GM18858 (cell line): Measurements from ENCODE around the gene HIP1R.
"Not testable (repeated sequence)": the region's sequence is repeated elsewhere in the genome, so short reads cannot be mapped to it uniquely, and the experiment has no call there.

Source experiments
- ATAC-seq: cut with Tn5 transposase; IDR thresholded peaks from one replicate; pipeline ENCODE4 v1.9.1; 2021; ENCODE audit not compliant: unreplicated experiment

The HIP1R gene

DNA sequence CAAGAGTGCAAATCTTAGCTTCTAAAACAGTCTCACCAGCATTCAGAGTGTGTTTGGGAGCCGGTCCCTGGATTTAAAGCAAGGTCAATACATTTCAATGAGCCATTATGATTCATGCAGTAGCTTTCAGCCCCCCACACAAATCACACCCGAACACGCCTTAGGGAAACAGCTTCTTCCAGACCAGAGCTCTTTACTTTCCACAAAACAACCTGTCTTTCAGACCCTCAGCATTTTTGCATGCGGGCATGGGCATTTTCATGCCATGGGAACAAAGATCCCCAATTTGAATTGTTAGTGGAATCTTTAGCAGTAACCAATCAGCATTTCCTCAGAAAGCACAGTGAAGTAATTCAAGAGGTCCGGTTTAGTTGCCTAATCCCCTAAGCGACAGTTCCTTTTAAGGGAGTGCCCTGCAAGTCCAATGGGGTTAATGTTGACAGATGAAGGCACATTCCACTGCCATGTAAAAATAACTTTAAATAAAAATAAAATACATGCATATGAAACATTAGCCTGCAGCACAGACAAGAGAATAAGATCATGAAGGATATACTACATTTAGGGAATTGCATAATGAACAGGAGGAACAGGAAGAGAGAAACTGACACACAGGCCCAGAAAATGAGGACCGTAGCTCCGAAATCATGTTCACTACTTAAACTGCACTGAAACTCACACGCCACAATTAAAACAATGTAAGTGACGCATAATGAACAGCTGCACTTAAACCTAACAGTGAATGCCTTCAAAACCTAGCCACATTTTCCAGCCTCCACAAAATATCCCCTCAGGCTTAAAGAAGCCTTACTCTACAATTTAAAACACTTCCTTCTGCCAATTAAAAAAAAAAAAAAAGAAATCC, 56.6 kb downstream of the HIP1R start:
- no peak for ATAC-seq

DNA sequence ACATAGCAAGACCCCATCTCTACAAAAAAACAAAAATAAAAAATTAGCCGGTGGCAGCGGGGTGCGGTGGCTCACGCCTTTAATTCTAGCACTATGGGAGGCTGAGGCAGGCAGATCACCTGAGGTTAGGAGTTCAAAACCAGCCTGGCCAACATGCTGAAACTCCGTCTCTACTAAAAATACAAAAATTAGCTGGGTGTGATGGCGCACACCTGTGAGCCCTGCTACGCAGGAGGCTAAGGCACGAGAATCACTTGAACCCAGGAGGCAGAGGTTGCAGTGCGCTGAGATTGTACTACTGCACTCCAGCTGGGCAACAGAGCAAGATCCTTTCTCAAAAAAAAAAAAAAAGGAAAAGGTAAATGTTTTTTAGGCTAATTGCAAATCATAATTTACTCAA, 57.5 kb downstream of the HIP1R start:
- not testable (repeated sequence) for ATAC-seq

DNA sequence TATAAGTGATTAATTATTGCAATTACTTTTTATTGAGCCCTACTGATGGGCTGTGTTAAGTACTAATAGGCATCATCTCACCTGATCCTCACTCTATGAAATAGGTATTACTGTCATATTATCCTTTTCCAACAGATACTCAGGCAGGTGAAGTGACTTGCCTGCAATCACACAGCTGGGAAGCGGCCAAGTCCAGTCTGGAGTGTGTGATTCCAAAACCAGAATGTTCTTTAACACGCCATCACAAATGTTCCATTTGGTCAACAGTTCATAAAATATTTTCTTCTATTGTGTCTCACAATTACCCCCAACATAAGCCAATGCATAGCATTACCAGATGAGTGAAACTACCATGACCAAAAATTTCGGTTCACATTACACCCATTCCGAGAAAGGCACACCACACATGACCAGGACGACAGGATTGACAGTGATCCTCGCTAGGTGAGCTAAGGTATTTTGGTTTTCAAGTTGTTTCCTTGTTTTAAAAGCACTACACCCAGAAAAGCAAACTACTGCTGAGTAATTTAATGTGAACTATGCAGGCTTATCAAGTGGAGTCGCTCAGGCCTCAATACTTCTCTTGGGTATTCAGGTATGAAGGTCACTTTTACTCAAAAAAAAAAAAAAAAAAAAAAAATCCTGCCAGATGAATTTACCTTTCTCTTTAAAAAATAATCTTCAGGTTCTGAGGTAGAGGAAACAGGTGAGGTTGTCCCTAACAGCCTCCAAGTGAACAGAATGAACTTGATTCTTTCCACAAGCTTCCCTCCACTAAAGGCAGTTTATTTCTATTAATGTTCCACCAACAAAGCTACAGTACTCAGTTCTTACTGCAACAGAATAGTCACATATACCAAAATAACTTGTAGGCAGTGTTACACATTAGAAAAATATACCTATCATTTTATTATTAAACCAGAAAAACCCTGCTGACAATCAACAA, 58.2 kb downstream of the HIP1R start:
- no peak for ATAC-seq

DNA sequence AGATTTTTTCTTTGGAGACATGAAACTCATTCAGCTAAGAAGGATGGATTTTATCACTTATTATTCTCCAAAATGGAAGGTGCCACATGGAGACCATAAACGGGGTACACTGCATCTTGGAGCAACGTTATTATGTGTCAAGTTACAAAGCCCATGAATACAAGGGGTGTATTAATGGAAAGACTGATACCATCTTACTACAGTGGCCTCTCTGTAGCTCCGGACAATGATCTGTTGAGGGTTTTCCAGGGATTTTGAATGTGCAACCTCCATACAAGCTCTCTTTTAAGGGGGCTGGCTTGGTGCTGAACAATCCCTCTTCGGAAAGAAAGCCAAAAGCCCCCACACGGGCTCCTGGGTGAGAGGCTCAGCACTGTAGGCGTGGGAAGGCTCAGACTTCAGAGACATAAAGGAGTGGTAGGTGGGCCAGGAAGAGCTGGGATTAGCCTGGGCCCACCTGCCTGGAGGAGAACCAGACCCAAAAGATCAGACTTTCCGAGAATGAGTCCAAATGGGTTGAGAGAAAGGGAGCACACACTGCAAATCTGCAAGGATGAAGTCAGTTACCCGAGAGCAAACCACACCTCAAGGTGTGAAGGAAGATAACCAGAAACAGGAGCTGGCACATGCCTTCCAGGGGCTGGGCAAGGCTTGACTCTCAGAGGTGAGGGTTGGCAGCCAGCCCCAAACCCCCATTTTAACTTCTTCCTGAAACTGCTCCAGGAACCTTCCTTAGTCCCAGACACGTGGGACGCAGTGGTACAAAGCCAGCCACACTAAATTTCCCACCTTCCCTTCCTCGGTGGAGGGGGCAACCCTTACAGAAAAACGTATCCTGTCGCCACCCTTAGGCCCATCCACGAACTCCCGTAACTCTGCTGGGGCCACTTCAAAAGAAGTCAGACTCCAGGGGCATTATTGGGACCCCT, 59.2 kb downstream of the HIP1R start:
- no peak for ATAC-seq

DNA sequence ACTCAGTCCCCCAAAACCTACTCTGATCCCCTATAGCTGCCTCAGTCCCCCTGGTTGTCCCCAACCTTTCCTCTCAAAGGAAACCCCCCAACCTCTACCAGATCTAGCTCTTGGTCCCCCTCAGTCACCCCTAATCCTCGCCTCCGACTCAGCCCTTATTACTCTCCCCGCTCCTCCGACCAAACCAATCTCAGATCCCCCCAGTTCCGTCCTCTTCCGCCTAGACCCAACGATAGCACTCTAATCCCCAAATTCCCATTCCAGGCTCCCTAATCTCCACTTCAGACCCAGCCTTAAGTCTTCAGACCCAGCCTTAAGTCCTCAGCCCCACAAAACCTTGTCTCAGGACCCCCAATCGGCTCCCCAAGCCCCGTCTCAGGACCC, 60.1 kb downstream of the HIP1R start:
- no peak for ATAC-seq

DNA sequence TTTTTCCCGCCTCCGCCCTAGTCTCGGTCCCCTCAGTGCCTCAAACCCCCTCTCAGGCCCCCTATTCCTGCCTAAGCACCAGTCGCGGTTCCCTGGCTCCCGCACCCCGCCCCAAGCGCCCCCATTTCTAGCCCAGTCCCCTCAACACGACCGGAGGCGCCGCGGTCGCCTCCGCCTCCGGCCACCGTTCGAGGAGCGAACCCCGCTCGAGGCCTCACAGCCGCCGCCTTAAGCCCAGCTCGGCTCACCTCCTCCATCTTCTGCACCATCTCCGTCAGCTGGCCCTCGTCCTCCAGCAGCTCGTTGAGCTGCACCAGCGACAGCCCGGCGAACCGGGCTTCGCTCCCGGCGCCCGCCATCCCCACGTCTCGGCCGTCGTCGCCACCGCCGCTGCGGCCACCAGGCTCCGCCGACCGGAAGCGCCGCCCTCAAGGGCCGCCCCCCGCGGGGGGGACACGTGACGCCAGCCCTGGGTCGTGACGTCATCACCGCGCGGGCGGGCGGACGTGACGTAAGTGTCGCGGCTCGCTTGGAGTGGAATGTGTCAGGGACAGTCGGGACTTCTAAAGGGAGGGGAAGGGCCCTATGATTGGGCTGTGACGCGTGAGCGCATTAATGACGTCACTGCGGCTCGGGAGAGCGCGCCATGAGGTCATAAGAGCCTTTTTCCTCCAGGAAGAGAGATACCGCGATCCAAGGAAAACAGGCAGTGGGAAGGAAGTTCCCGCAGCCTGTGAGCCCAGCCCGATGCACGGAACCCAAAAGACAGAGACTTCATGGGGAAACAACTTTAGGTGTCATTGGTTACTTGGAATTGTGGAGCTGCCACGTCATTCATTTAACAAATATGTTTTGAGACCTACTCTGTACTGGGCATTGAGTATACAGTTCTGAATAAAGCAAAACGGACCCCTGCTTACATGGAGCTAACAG, 60.7 kb downstream of the HIP1R start, which contains the start of gene VPS37B:
Gene VPS37B (minus strand): TSS at position 421 of the 933 bp plus-strand sequence. CDS start 62 bp downstream, at position 359.
- ATAC-seq: no peak

DNA sequence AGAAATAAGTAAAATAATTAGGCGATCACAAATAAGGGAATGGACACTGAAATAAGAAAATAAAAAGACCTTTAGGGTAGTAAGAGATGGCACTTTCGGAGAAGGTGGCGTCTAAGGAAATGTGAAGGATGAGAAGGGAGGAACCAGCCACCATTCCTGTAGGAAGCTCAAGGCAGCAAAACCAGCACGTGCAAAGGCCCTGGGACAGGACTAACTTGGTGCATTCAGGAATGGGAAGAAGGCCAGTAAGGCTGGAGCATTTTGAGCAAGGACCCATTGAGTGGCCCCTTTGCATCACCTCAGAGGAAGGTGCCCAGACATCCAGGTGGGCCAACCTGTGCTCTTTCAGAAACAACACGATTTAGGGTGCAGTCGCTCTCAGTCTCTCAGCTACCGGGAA, 61.4 kb downstream of the HIP1R start:
- ATAC-seq: no peak

DNA sequence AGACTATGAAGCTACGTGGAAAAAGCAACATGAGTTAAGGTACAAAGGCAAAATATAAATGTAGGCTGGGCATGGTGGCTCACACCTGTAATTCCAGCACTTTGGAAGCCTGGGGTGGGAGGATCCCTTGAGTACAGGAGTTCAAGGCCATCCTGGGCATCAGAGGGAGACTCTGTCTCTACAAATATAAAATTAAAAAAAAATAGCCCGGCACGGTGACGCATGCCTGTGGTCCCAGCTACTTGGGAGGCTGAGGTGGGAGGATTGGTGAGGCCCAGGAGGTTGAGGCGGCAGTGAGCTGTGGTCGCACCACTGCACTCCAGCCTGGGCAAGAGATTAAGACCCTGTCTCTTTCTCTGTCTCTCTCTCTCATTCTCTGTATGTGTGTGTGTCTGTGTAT, 64.6 kb downstream of the HIP1R start:
- no peak for ATAC-seq

DNA sequence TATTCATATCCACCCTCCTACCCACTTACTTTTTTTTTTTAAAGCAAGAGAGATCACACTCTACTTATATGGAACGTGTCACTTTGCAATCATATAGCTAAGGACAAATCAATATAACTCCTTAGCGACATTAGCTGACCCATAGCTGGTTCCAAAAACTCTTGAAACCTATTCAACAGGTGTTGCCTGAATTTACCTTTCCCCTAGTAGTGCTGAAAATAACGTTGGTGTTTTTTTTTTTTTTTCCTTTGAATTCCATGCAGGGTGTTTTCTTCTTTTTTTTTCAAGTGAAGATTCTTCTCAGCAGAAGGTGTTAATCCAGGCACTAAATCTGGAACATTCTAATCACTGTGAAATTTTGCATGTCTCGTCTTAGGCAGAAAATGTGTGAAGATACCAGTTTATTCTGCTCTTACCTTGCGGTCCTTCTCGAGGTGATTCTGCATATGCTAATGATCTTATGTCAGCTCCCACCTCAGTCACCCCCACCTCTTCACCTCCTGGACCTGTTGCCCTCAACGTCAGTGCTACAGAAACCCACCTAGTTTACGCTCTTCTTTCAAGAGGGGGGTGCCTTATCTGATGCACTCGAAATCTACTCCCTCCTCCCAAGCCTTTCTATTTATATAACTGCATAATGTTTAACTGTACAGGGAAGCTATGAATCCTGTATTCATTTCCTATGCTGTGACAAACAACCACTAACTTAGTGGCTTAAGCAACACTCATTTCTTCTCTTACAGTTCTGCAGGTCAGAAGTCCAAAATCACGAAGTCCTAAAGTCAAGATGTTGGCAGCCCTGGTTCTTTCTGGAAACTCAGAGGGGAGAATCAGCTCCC, 67.8 kb downstream of the HIP1R start:
- no peak for ATAC-seq

DNA sequence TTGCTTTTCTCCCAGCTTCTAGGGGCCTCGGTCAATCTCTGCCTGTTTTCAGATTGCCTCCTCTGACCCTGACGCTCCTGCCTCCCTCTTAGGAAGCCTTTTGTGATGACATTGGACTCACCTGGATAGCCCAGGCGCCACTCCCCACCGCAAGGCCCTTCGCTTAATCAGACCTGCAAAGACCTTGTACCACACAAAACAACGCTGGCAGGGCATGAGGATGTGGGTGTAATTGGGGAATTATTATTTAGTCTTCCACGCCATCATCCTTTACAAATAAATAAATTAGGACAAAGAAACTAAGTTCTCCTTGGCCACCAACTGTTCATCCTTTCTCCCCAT, 68.4 kb downstream of the HIP1R start:
- ATAC-seq: no peak

DNA sequence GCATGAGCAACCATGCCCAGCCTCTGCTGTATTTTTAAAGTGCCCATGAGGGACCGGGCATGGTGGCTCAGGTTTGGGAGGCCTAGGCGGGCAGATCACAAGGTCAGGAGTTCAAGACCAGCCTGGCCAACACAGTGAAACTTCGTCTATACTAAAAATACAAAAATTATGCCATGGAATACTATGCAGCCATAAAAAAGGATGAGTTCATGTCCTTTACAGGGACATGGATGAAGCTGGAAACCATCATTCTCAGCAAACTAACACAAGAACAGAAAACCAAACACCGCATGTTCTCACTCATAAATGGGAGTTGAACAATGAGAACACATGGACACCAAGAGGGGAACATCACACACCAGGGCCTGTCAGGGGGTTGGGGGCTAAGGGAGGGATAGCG, 70.0 kb downstream of the HIP1R start:
- ATAC-seq: not testable (repeated sequence)

DNA sequence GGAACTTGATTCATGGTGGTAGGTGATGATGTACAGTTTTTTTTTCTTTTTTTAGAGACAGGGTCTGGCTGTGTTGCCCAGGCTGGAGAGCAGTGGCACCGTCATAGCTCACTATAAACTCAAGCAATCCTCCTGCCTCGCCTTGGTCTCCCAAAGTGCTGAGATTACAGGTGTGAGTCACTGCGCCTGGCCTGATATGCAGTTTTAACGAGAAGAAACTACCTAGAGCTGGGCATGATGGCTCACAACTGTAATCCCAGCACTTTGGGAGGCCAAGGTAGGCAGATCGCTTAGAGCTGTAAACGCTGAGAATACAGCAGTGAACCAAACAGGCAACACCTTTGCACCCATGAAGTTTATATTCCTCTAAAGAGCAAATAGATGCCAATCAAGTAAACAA, 73.7 kb downstream of the HIP1R start:
- no peak for ATAC-seq

DNA sequence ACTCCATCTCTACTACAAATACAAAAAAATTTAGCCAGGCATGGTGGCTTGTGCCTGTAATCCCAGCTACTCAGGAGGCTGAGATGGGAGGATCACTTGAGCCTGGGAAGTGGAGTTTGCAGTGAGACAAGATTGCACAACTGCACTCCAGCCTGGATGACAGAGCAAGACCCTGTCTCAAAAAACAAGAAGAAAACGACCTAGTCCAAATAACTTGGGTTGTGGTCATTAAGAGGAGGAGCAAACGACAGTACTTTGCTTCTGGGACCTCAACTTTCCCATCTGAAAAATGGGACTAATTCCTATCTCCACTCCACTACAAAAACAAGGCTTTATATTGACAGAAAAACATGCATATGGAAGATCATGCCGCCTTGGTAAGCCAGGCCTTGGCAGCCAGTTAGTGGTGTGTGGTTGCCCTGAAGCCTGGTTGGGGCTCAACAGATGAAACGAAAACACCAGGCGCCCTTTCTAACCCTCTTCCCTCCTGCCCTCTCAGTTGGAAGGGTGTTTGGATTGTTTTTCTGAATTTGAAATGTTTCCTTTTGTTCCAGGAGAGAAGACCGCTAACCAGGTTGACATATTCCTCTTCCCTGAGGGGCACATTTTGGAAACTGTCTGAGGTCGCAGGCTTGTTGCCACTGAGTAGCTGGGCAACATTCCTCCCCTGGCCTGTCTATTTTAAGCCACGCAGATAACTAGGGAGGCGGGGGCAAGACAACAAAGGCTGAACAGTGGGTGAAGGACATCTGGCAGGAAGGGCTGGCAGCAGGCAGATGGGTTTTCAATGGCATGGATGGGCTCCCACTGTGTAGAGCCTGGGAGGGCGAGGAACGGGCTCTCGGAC, 74.4 kb downstream of the HIP1R start:
- no peak for ATAC-seq
